ENCODE data around the gene ZNF714.
"Not testable (repeated sequence)": the region's sequence is repeated elsewhere in the genome, so short reads cannot be mapped to it uniquely, and the experiment has no call there.

ZNF714 gene

GRCh38 chr19:21133633-21134032 lies 51.6 kb downstream of the ZNF714 start:
- no peak for DNase-seq

GRCh38 chr19:21134934-21135366 lies 52.9 kb downstream of the ZNF714 start:
- DNase-seq, result no peak

- no peak for DNase-seq
These were observed 53.4 kb downstream of the ZNF714 start for GRCh38 chr19:21135433-21135832.

GRCh38 chr19:21138130-21138529 lies 56.1 kb downstream of the ZNF714 start:
- DNase-seq, result no peak

DNA sequence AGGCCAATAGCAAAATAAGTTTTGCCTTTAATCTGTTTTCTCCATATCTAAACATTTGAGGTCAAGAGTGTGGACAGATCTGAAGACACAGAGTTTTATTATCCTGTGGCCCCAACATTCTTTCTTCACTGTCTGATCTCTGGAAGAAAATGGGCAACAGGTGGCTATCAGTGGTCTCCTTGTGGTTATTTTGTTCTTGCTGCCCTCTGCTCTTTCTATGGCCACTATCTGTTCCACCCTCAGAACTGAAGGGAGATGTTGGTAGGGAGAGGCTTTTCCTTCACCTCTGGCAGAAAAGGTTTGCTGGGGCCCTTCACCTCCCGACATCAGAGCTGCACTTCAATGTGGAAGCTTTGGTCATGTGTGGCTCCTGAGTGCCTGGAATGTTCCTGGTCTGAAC lies 59.0 kb downstream of the ZNF714 start:
- not testable (repeated sequence) for DNase-seq

GRCh38 chr19:21141787-21142464 lies 59.9 kb downstream of the ZNF714 start, which contains the start of gene ZNF431:
ZNF431 (plus strand) TSS chr19:21142040; CDS start chr19:21142184, 144 bp downstream.
- DNase-seq, result peak; percentile 82

DNA sequence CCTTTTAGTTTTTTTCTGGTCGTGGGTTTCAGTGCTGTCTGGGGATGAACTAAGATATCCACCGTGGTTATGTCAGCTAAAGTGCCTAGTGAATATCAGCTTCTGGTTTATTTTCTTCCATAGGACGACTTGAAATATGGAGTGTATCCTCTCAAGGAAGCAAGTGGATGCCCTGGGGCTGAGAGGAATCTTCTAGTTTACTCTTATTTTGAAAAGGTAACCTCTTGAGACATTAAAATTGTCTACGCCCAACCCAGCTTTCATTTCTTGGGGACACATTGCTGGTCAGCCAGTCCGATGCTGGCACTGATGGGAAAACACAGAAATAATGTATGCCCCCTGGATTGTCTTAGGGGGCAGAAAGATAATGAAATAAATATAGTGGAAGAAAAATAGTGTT lies 61.4 kb downstream of the ZNF714 start:
- no peak for DNase-seq

GRCh38 chr19:21143854-21144253 lies 61.9 kb downstream of the ZNF714 start:
- DNase-seq, result no peak

- no peak for DNase-seq
These were observed 65.5 kb downstream of the ZNF714 start for GRCh38 chr19:21147540-21147939.

GRCh38 chr19:21148681-21149080 lies 66.7 kb downstream of the ZNF714 start:
- no peak for DNase-seq

- no peak for DNase-seq
These were observed 67.9 kb downstream of the ZNF714 start for GRCh38 chr19:21149877-21150276.

- DNase-seq, result no peak
These were observed 69.5 kb downstream of the ZNF714 start for GRCh38 chr19:21151460-21151859.

DNA sequence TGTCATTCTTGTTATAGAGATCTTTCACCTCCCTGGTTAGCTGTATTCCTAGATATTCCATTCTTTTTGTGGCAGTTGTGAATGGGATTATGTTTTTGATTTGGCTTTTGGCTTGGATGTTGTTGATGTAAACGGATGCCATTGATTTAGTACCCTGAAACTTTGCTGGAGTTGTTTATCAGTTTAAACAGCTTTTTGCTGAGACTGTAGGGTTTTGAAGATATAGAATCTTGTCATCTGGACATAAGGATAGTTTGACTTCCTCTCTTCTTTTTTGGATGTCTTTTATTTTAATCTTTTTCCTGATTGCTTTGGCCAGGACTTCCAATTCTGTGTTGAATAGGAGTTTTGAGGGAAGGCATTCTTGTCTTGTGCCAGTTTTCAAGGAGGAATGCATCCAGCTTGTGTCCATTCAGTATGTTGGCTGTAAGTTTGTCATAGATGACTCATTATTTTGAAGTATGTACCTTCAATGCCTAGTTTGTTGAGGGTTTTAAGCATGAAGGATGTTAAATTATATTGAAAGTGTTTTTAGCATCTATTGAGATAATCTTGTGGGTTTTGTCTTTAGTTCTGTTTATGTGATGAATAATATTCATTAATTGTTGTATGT lies 76.6 kb downstream of the ZNF714 start:
- no peak for DNase-seq

GRCh38 chr19:21164541-21164940 lies 82.5 kb downstream of the ZNF714 start:
- DNase-seq, result no peak

- DNase-seq, result no peak
These were observed 84.4 kb downstream of the ZNF714 start for GRCh38 chr19:21166436-21166835.
